OCI-LY3 (cell line): Measurements from ENCODE around the gene CLSTN3.

Source experiments
- H2AFZ ChIP-seq: fragments of 200-600, 300-600 bp; shearing (Covaris generic); 2 replicates; pipeline ENCODE4 v1.6.0; 2014; ENCODE audit warnings: antibody characterized with exemption, low read depth, low read length
- H3K27ac ChIP-seq: fragments of 200-600, 300-600 bp; sonication (generic); 2 replicates; pipeline ENCODE4 v1.5.1; 2014; ENCODE audit warnings: mild to moderate bottlenecking, low read length, moderate library complexity, mixed read lengths
- H3K27me3 ChIP-seq: fragments of 200-600, 300-600 bp; sonication (generic); 2 replicates; pipeline ENCODE4 v1.6.1; 2014; ENCODE audit warnings: low read depth, low read length, mixed read lengths
- H3K36me3 ChIP-seq: fragments of 200-600, 300-600 bp; sonication (generic); replicated peaks from 2 replicates; pipeline ENCODE3; 2014; ENCODE audit warnings: low read depth, low read length, mixed read lengths
- H3K4me1 ChIP-seq: fragments of 300-600, 200-600 bp; sonication (generic); 2 replicates; pipeline ENCODE4 v1.6.1; 2014; ENCODE audit warnings: low read length, mixed read lengths
- H3K4me2 ChIP-seq: fragments of 200-600, 300-600 bp; sonication (generic); 2 replicates; pipeline ENCODE4 v1.6.1; 2014; ENCODE audit warnings: low read length, mixed read lengths
- H3K4me3 ChIP-seq: fragments of 300-600, 200-600 bp; sonication (generic); 2 replicates; pipeline ENCODE4 v1.5.1; 2014; ENCODE audit warnings: antibody characterized with exemption, mild to moderate bottlenecking, low read length, moderate library complexity
- H3K79me2 ChIP-seq: fragments of 300-600, 200-600 bp; shearing (Covaris generic); 2 replicates; pipeline ENCODE4 v1.6.1; 2014; ENCODE audit warnings: mild to moderate bottlenecking, low read length, mixed read lengths
- H3K9ac ChIP-seq: fragments of 300-600, 200-600 bp; shearing (Covaris generic); 2 replicates; pipeline ENCODE4 v1.6.0; 2014; ENCODE audit warnings: mild to moderate bottlenecking, low read length, moderate library complexity
- H3K9me3 ChIP-seq: fragments of 200-600, 300-600 bp; shearing (Covaris generic); 2 replicates; pipeline ENCODE4 v1.6.1; 2014; ENCODE audit warnings: low read length, mixed read lengths; ENCODE audit not compliant: insufficient read depth
- H4K20me1 ChIP-seq: fragments of 200-600, 300-600 bp; sonication (generic); 2 replicates; pipeline ENCODE4 v1.6.1; 2016; ENCODE audit warnings: low read length, mixed read lengths; ENCODE audit not compliant: insufficient read depth
- CTCF ChIP-seq: fragments of 200-600, 300-600 bp; sonication (generic); IDR thresholded peaks from 2 replicates; pipeline ENCODE4 v1.5.1; 2014; ENCODE audit warnings: antibody characterized with exemption, low read length, low read depth
- EZH2phosphoT487 ChIP-seq: fragments of 200-600 bp; shearing (Covaris generic); IDR thresholded peaks from 2 replicates; pipeline ENCODE4 v1.6.1; 2018; ENCODE audit warnings: antibody characterized with exemption, mixed run types, low read depth

CLSTN3 gene

GRCh38 chr12:7161811-7162210 is 31.6 kb downstream of the CLSTN3 start:
- no peaks in the 10 kb centered on the region for H3K79me2 ChIP-seq
- H3K4me1 ChIP-seq, result no peaks in the 10 kb centered on the region
- TF ChIP-seq EZH2phosphoT487, result no peak
- TF ChIP-seq CTCF, result no peak
- H3K4me2 ChIP-seq, result no peak overlapping the region
- H3K27ac ChIP-seq, result no peak overlapping the region
- no peak overlapping the region for H3K9ac ChIP-seq
- H3K36me3 ChIP-seq, result no peaks in the 10 kb centered on the region
- no peak overlapping the region for H3K4me3 ChIP-seq
- H3K9me3 ChIP-seq, result no peaks in the 10 kb centered on the region
- no peaks in the 10 kb centered on the region for H3K27me3 ChIP-seq
- no peak overlapping the region for H2AFZ ChIP-seq
- H4K20me1 ChIP-seq, result no peaks in the 10 kb centered on the region

GRCh38 chr12:7162691-7163114 is 32.5 kb downstream of the CLSTN3 start:
- H3K4me1 ChIP-seq, result no peaks in the 10 kb centered on the region
- no peak overlapping the region for H3K27ac ChIP-seq
- TF ChIP-seq CTCF (no peak), EZH2phosphoT487 (no peak)
- H3K9me3 ChIP-seq, result no peaks in the 10 kb centered on the region
- H3K79me2 ChIP-seq, result no peaks in the 10 kb centered on the region
- H2AFZ ChIP-seq, result no peak overlapping the region
- no peak overlapping the region for H3K4me2 ChIP-seq
- H4K20me1 ChIP-seq, result no peaks in the 10 kb centered on the region
- H3K27me3 ChIP-seq, result no peaks in the 10 kb centered on the region
- no peak overlapping the region for H3K4me3 ChIP-seq
- H3K9ac ChIP-seq, result no peak overlapping the region
- no peaks in the 10 kb centered on the region for H3K36me3 ChIP-seq

GRCh38 chr12:7169951-7170350 is 39.8 kb downstream of the CLSTN3 start:
- Histone ChIP-seq H2AFZ (no peak overlapping the region), H3K27ac (no peak overlapping the region), H3K79me2 (no peaks in the 10 kb centered on the region), H3K9ac (no peak overlapping the region), H3K9me3 (peaks cover 21% of the 10 kb centered on the region), H3K36me3 (no peaks in the 10 kb centered on the region), H3K4me1 (no peaks in the 10 kb centered on the region), H4K20me1 (no peaks in the 10 kb centered on the region), H3K4me2 (no peak overlapping the region), H3K4me3 (no peak overlapping the region), H3K27me3 (no peaks in the 10 kb centered on the region)
- TF ChIP-seq CTCF (no peak), EZH2phosphoT487 (no peak)

- Histone ChIP-seq H3K4me2 (no peak overlapping the region), H3K79me2 (no peaks in the 10 kb centered on the region), H3K27me3 (peaks cover 6% of the 10 kb centered on the region; the same call in 1 of the 2 replicates), H3K36me3 (no peaks in the 10 kb centered on the region), H3K9me3 (peaks cover 21% of the 10 kb centered on the region), H3K4me3 (no peak overlapping the region), H2AFZ (no peak overlapping the region), H3K9ac (no peak overlapping the region), H3K27ac (no peak overlapping the region), H4K20me1 (no peaks in the 10 kb centered on the region), H3K4me1 (no peaks in the 10 kb centered on the region)
- no peak for TF ChIP-seq EZH2phosphoT487
- TF ChIP-seq CTCF, result no peak
Measured at GRCh38 chr12:7171854-7172253, 41.7 kb downstream of the CLSTN3 start.
